Sigmoid colon (tissue), 4 donors: ENCODE results near the gene DSCAM.

Experiments
- CTCF ChIP-seq, 4 experiments: fragments of 450-650 bp in 3 of 4; fragments of 200-600 bp in 1 of 4; IDR thresholded peaks; one replicate each; pipeline ENCODE4 v1.5.1; 2016 to 2019; ENCODE audit warnings: antibody characterized with exemption in 4 of 4, mild to moderate bottlenecking in 3 of 4, moderate library complexity in 2 of 4
- EP300 ChIP-seq, 4 donors: sonication (generic); formaldehyde crosslinking; IDR thresholded peaks; one replicate each; pipeline ENCODE4 v1.6.1; 2017; ENCODE audit warnings: antibody characterized with exemption in 4 of 4
- POLR2A ChIP-seq, 2 donors: fragments of 450-650 bp; IDR thresholded peaks; one replicate each; pipeline ENCODE4 v1.6.1; 2016; ENCODE audit warnings: antibody characterized with exemption in 2 of 2, mild to moderate bottlenecking in 2 of 2, moderate library complexity in 2 of 2
- POLR2AphosphoS5 ChIP-seq, 4 donors: sonication (generic); formaldehyde crosslinking; IDR thresholded peaks; one replicate each; pipeline ENCODE4 v1.6.1; 2017; ENCODE audit warnings: antibody characterized with exemption in 4 of 4

GRCh38 chr21:39966786-39967185 is 880.2 kb downstream of the DSCAM start:
- TF ChIP-seq CTCF (IDR thresholded peaks at IDR 0.05) (no peak), POLR2A (IDR thresholded peaks at IDR 0.05) (no peak), EP300 (IDR thresholded peaks at IDR 0.05) (no peak), POLR2AphosphoS5 (IDR thresholded peaks at IDR 0.05) (no peak)
